HEK293 (cell line): ENCODE measurements around the gene BMAL1.

Experiments
- CTCF ChIA-PET: fragments of 350-600 bp; formaldehyde crosslinking; extraction: SDS; loops from one replicate; lab custom pipeline; 2021; ENCODE audit warnings: antibody characterized with exemption; lab: Yijun Ruan, JAX
- POLR2A ChIA-PET: fragments of 300-600 bp; formaldehyde crosslinking; extraction: SDS; loops from one replicate; lab custom pipeline; 2020; ENCODE audit warnings: antibody characterized with exemption, inconsistent platforms; lab: Yijun Ruan, JAX
- H3K27ac ChIP-seq: fragments of 200-500 bp; sonication (Bioruptor generic); 2 replicates; pipeline ENCODE4 v1.5.1; 2014; ENCODE audit warnings: low read depth, low read length, control low read depth, inconsistent platforms; ENCODE audit errors: extremely low read depth
- H3K36me3 ChIP-seq, 2 experiments: fragments of 200-500 bp in 1 of 2; sonication (Bioruptor generic) in 1 of 2; 1 replicate in 1 of 2; 2 replicates in 1 of 2; pipeline ENCODE4 v1.5.1; 2014 to 2017; ENCODE audit warnings: inconsistent platforms in 2 of 2, low read length in 2 of 2; ENCODE audit not compliant: control insufficient read depth in 2 of 2, insufficient read depth in 1 of 2
- H3K4me1 ChIP-seq: fragments of 200-500 bp; sonication (Bioruptor generic); 2 replicates; pipeline ENCODE4 v1.5.1; 2014; ENCODE audit warnings: mild to moderate bottlenecking, low read length, inconsistent platforms; ENCODE audit not compliant: control insufficient read depth, insufficient read depth
- H3K4me3 ChIP-seq: 2 replicates; pipeline ENCODE4 v1.5.1; 2011; ENCODE audit warnings: low read depth, mild to moderate bottlenecking, control low read depth, low read length, moderate library complexity
- H3K9me3 ChIP-seq: fragments of 200-500 bp; sonication (Bioruptor generic); 2 replicates; pipeline ENCODE4 v1.5.1; 2014; ENCODE audit warnings: low read depth, low read length, inconsistent platforms; ENCODE audit not compliant: control insufficient read depth, insufficient read depth
- GLIS1 ChIP-seq: fragments of 450-650 bp; formaldehyde crosslinking; IDR thresholded peaks from 2 replicates; pipeline ENCODE4 v1.5.1; 2016; ENCODE audit warnings: missing biosample characterization, missing genetic modification characterization
- HOXA7 ChIP-seq: sonication (generic); formaldehyde crosslinking; IDR thresholded peaks from 2 replicates; pipeline ENCODE4 v1.8.1; 2022; ENCODE audit warnings: missing genetic modification reagents, borderline replicate concordance
- SP2 ChIP-seq: fragments of 450-650 bp; formaldehyde crosslinking; IDR thresholded peaks from 2 replicates; pipeline ENCODE4 v1.5.1; 2016; ENCODE audit warnings: missing biosample characterization, missing genetic modification characterization
- ZIC2 ChIP-seq: fragments of 450-650 bp; formaldehyde crosslinking; IDR thresholded peaks from 2 replicates; pipeline ENCODE4 v1.5.1; 2016; ENCODE audit warnings: missing biosample characterization, missing genetic modification characterization
- ZNF112 ChIP-seq: fragments of 450-650 bp; formaldehyde crosslinking; IDR thresholded peaks from 2 replicates; pipeline ENCODE4 v1.5.0; 2017; ENCODE audit warnings: missing biosample characterization, missing genetic modification characterization
- ZNF174 ChIP-seq: fragments of 450-650 bp; formaldehyde crosslinking; IDR thresholded peaks from 2 replicates; pipeline ENCODE4 v1.5.0; 2017; ENCODE audit warnings: missing biosample characterization, mild to moderate bottlenecking, missing genetic modification characterization
- ZNF2 ChIP-seq: fragments of 450-650 bp; formaldehyde crosslinking; IDR thresholded peaks from 2 replicates; pipeline ENCODE4 v1.5.1; 2016; ENCODE audit warnings: missing biosample characterization, missing genetic modification characterization
- ZNF341 ChIP-seq: fragments of 450-650 bp; formaldehyde crosslinking; IDR thresholded peaks from 2 replicates; pipeline ENCODE4; 2016; ENCODE audit warnings: low read depth, missing biosample characterization, missing genetic modification characterization
- ZNF514 ChIP-seq: fragments of 450-650 bp; formaldehyde crosslinking; IDR thresholded peaks from 2 replicates; pipeline ENCODE4 v1.5.1; 2016; ENCODE audit warnings: missing biosample characterization, missing genetic modification characterization
- ZNF596 ChIP-seq: fragments of 450-650 bp; IDR thresholded peaks from 2 replicates; pipeline ENCODE4 v1.5.0; 2018; ENCODE audit warnings: missing biosample characterization, mild to moderate bottlenecking, missing genetic modification characterization, moderate library complexity
- ZNF670 ChIP-seq: fragments of 450-650 bp; formaldehyde crosslinking; IDR thresholded peaks from 2 replicates; pipeline ENCODE4 v1.5.1; 2016; ENCODE audit warnings: missing biosample characterization, missing genetic modification characterization, low read depth
- ZNF707 ChIP-seq: fragments of 450-650 bp; formaldehyde crosslinking; IDR thresholded peaks from 2 replicates; pipeline ENCODE4 v1.5.1; 2016; ENCODE audit warnings: missing biosample characterization, missing genetic modification characterization
- TF ChIP-seq, protein P1 (sequence below): fragments of 450-650 bp; formaldehyde crosslinking; IDR thresholded peaks from 2 replicates; pipeline ENCODE4 v1.5.1; 2016; ENCODE audit warnings: missing biosample characterization, missing genetic modification characterization, borderline replicate concordance
- TF ChIP-seq, protein P2 (sequence below): fragments of 450-650 bp; formaldehyde crosslinking; IDR thresholded peaks from 2 replicates; pipeline ENCODE4 v1.5.1; 2016; ENCODE audit warnings: missing biosample characterization, missing genetic modification characterization
- TF ChIP-seq, protein P3 (sequence below): IDR thresholded peaks from 2 replicates; pipeline ENCODE4 v1.6.1; 2011; ENCODE audit warnings: mild to moderate bottlenecking, low read depth, low read length, borderline replicate concordance
- TF ChIP-seq, protein P4 (sequence below): fragments of 450-650 bp; formaldehyde crosslinking; IDR thresholded peaks from 2 replicates; pipeline ENCODE4 v1.5.1; 2016; ENCODE audit warnings: missing biosample characterization, missing genetic modification characterization
- TF ChIP-seq, protein P5 (sequence below): fragments of 450-650 bp; formaldehyde crosslinking; IDR thresholded peaks from 2 replicates; pipeline ENCODE4 v1.5.1; 2016; ENCODE audit warnings: missing biosample characterization, missing genetic modification characterization

Gene BMAL1

DNA sequence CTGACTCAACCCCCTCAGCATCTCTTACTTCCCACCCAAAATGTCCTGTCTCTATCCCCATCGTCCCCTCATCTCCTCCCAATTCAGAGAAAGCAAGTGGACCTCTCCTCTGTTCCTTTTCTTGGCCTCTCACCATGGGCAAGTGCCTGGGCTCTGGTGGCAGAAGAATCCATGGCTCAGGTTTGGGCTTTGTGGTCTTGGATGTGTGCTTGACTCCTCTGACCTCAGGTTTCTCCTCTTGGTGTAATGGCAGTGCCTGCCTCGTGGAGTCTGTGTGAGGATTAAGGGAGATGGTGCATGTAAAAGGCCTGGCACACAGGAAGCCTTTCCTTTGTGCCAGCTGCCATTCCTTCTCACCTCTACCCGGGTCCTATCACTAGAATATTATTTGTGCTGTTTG is 3.2 kb downstream of the BMAL1 start:
- no peak overlapping the region for H3K27ac ChIP-seq
- H3K36me3 ChIP-seq = no peaks in the 10 kb centered on the region
- POLR2A ChIA-PET = no interaction called here
- H3K4me3 ChIP-seq = no peak overlapping the region
- TF ChIP-seq ZNF670 (tag by site-specific recombination) (no peak), ZNF174 (no peak), ZNF596 (tag by site-specific recombination) (no peak), HOXA7 (CRISPR knock-in tag) (no peak), ZNF2 (tag by site-specific recombination) (no peak), SP2 (no peak), ZNF341 (no peak), ZNF514 (tag by site-specific recombination) (no peak)
- TF ChIP-seq, protein P1, sequence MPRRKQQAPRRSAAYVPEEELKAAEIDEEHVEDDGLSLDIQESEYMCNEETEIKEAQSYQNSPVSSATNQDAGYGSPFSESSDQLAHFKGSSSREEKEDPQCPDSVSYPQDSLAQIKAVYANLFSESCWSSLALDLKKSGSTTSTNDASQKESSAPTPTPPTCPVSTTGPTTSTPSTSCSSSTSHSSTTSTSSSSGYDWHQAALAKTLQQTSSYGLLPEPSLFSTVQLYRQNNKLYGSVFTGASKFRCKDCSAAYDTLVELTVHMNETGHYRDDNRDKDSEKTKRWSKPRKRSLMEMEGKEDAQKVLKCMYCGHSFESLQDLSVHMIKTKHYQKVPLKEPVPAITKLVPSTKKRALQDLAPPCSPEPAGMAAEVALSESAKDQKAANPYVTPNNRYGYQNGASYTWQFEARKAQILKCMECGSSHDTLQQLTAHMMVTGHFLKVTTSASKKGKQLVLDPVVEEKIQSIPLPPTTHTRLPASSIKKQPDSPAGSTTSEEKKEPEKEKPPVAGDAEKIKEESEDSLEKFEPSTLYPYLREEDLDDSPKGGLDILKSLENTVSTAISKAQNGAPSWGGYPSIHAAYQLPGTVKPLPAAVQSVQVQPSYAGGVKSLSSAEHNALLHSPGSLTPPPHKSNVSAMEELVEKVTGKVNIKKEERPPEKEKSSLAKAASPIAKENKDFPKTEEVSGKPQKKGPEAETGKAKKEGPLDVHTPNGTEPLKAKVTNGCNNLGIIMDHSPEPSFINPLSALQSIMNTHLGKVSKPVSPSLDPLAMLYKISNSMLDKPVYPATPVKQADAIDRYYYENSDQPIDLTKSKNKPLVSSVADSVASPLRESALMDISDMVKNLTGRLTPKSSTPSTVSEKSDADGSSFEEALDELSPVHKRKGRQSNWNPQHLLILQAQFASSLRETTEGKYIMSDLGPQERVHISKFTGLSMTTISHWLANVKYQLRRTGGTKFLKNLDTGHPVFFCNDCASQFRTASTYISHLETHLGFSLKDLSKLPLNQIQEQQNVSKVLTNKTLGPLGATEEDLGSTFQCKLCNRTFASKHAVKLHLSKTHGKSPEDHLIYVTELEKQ (tag by site-specific recombination) = no peak
- TF ChIP-seq, protein P2, sequence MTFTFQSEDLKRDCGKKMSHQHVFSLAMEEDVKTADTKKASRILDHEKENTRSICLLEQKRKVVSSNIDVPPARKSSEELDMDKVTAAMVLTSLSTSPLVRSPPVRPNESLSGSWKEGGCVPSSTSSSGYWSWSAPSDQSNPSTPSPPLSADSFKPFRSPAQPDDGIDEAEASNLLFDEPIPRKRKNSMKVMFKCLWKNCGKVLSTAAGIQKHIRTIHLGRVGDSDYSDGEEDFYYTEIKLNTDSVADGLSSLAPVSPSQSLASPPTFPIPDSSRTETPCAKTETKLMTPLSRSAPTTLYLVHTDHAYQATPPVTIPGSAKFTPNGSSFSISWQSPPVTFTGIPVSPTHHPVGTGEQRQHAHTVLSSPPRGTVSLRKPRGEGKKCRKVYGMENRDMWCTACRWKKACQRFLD = no peak
- TF ChIP-seq, protein P3, sequence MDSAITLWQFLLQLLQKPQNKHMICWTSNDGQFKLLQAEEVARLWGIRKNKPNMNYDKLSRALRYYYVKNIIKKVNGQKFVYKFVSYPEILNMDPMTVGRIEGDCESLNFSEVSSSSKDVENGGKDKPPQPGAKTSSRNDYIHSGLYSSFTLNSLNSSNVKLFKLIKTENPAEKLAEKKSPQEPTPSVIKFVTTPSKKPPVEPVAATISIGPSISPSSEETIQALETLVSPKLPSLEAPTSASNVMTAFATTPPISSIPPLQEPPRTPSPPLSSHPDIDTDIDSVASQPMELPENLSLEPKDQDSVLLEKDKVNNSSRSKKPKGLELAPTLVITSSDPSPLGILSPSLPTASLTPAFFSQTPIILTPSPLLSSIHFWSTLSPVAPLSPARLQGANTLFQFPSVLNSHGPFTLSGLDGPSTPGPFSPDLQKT = no peak
- TF ChIP-seq, protein P4, sequence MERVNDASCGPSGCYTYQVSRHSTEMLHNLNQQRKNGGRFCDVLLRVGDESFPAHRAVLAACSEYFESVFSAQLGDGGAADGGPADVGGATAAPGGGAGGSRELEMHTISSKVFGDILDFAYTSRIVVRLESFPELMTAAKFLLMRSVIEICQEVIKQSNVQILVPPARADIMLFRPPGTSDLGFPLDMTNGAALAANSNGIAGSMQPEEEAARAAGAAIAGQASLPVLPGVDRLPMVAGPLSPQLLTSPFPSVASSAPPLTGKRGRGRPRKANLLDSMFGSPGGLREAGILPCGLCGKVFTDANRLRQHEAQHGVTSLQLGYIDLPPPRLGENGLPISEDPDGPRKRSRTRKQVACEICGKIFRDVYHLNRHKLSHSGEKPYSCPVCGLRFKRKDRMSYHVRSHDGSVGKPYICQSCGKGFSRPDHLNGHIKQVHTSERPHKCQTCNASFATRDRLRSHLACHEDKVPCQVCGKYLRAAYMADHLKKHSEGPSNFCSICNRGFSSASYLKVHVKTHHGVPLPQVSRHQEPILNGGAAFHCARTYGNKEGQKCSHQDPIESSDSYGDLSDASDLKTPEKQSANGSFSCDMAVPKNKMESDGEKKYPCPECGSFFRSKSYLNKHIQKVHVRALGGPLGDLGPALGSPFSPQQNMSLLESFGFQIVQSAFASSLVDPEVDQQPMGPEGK (tag by site-specific recombination) = no peak
- no peaks in the 10 kb centered on the region for H3K9me3 ChIP-seq
- CTCF ChIA-PET = interaction anchor here (1.3 to 2.5 kb wide), 2 partner anchors 55 to 62 kb away, joined by 5 to 8 read pairs; no protein-coding TSS in a partner anchor
- H3K4me1 ChIP-seq = no peaks in the 10 kb centered on the region

DNA sequence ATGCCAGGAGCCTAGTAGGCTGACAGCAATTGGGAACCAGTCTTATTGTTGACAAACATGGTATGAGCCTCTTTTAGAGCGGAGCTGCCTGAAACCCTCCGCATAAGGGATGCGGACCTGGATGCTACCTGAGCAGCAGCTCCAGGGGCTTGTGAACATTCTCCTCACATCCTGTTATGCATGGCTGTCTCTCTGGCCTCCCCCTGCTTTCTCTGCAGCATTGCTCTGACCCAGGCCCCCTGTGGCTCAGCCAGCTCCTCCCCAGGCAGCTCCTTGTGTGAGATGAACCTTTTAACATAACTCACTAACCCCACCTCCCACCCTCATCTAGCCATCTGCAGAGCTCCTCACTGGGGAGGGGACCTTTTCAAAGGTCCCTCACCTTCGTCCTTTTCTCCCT is 6.0 kb downstream of the BMAL1 start:
- CTCF ChIA-PET = interaction anchor here (1.5 kb wide), 1 partner anchor 181 kb away, joined by 3 read pairs; no protein-coding TSS in a partner anchor
- H3K36me3 ChIP-seq = no peaks in the 10 kb centered on the region
- POLR2A ChIA-PET = no interaction called here
- H3K4me3 ChIP-seq = no peak overlapping the region
- H3K9me3 ChIP-seq = no peaks in the 10 kb centered on the region
- TF ChIP-seq ZIC2 (tag by site-specific recombination) = peak; percentile 46
- no peak for TF ChIP-seq ZNF112 (tag by site-specific recombination)
- TF ChIP-seq ZNF596 (tag by site-specific recombination) = no peak
- peak; percentile 74 for TF ChIP-seq ZNF341
- TF ChIP-seq, protein P5, sequence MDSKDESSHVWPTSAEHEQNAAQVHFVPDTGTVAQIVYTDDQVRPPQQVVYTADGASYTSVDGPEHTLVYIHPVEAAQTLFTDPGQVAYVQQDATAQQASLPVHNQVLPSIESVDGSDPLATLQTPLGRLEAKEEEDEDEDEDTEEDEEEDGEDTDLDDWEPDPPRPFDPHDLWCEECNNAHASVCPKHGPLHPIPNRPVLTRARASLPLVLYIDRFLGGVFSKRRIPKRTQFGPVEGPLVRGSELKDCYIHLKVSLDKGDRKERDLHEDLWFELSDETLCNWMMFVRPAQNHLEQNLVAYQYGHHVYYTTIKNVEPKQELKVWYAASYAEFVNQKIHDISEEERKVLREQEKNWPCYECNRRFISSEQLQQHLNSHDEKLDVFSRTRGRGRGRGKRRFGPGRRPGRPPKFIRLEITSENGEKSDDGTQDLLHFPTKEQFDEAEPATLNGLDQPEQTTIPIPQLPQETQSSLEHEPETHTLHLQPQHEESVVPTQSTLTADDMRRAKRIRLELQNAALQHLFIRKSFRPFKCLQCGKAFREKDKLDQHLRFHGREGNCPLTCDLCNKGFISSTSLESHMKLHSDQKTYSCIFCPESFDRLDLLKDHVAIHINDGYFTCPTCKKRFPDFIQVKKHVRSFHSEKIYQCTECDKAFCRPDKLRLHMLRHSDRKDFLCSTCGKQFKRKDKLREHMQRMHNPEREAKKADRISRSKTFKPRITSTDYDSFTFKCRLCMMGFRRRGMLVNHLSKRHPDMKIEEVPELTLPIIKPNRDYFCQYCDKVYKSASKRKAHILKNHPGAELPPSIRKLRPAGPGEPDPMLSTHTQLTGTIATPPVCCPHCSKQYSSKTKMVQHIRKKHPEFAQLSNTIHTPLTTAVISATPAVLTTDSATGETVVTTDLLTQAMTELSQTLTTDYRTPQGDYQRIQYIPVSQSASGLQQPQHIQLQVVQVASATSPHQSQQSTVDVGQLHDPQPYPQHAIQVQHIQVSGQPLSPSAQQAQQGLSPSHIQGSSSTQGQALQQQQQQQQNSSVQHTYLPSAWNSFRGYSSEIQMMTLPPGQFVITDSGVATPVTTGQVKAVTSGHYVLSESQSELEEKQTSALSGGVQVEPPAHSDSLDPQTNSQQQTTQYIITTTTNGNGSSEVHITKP (tag by site-specific recombination) = peak; percentile 88
- no peak for TF ChIP-seq ZNF707 (tag by site-specific recombination)
- peak; percentile 57 for TF ChIP-seq GLIS1 (tag by site-specific recombination)
- no peak overlapping the region for H3K27ac ChIP-seq
- no peaks in the 10 kb centered on the region for H3K4me1 ChIP-seq
